ENCODE measurements around the gene SLC46A2. TPM values are rescaled to one million over a fixed set of nuclear protein-coding genes. Genes with fewer than 3 reads are reported as not detected.

The SLC46A2 gene
- total and polyA plus RNA-seq, 2 experiments from 2014 or later: 0.11 TPM; not detected in 1

DNA sequence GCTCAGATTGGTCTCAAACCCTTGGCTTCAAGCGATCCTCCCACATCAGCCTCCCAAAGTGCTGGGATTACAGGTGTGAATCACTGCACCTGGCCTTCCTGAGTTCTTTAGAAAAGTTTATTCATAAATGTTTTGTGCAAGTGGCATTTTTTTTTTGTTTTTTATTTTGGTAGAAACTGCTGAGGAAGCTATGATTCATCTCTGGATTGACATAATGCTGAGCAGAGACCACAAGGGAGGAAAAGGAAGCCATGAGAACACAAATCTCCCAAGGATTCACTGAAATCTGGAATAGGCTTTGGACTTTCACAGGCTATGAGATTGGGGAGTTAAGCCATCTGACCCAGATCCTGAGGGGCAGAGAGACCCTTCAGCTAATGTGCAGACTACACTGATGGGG, 3.4 kb upstream of the SLC46A2 start (continued):
- TF ChIP-seq, protein P1, sequence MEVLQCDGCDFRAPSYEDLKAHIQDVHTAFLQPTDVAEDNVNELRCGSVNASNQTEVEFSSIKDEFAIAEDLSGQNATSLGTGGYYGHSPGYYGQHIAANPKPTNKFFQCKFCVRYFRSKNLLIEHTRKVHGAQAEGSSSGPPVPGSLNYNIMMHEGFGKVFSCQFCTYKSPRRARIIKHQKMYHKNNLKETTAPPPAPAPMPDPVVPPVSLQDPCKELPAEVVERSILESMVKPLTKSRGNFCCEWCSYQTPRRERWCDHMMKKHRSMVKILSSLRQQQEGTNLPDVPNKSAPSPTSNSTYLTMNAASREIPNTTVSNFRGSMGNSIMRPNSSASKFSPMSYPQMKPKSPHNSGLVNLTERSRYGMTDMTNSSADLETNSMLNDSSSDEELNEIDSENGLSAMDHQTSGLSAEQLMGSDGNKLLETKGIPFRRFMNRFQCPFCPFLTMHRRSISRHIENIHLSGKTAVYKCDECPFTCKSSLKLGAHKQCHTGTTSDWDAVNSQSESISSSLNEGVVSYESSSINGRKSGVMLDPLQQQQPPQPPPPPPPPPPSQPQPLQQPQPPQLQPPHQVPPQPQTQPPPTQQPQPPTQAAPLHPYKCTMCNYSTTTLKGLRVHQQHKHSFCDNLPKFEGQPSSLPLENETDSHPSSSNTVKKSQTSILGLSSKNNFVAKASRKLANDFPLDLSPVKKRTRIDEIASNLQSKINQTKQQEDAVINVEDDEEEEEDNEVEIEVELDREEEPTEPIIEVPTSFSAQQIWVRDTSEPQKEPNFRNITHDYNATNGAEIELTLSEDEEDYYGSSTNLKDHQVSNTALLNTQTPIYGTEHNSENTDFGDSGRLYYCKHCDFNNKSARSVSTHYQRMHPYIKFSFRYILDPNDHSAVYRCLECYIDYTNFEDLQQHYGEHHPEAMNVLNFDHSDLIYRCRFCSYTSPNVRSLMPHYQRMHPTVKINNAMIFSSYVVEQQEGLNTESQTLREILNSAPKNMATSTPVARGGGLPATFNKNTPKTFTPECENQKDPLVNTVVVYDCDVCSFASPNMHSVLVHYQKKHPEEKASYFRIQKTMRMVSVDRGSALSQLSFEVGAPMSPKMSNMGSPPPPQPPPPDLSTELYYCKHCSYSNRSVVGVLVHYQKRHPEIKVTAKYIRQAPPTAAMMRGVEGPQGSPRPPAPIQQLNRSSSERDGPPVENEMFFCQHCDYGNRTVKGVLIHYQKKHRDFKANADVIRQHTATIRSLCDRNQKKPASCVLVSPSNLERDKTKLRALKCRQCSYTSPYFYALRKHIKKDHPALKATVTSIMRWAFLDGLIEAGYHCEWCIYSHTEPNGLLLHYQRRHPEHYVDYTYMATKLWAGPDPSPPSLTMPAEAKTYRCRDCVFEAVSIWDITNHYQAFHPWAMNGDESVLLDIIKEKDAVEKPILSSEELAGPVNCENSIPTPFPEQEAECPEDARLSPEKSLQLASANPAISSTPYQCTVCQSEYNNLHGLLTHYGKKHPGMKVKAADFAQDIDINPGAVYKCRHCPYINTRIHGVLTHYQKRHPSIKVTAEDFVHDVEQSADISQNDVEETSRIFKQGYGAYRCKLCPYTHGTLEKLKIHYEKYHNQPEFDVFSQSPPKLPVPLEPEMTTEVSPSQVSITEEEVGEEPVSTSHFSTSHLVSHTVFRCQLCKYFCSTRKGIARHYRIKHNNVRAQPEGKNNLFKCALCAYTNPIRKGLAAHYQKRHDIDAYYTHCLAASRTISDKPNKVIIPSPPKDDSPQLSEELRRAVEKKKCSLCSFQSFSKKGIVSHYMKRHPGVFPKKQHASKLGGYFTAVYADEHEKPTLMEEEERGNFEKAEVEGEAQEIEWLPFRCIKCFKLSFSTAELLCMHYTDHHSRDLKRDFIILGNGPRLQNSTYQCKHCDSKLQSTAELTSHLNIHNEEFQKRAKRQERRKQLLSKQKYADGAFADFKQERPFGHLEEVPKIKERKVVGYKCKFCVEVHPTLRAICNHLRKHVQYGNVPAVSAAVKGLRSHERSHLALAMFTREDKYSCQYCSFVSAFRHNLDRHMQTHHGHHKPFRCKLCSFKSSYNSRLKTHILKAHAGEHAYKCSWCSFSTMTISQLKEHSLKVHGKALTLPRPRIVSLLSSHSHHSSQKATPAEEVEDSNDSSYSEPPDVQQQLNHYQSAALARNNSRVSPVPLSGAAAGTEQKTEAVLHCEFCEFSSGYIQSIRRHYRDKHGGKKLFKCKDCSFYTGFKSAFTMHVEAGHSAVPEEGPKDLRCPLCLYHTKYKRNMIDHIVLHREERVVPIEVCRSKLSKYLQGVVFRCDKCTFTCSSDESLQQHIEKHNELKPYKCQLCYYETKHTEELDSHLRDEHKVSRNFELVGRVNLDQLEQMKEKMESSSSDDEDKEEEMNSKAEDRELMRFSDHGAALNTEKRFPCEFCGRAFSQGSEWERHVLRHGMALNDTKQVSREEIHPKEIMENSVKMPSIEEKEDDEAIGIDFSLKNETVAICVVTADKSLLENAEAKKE (CRISPR knock-in tag; IDR thresholded peaks at IDR 0.05): no peak
- no peak for TF ChIP-seq EZH2phosphoT487 (IDR thresholded peaks at IDR 0.05; ENCODE audit: unreplicated experiment)
- no peak for TF ChIP-seq NANOG (IDR thresholded peaks at IDR 0.05; ENCODE audit: borderline replicate concordance)
- TF ChIP-seq REST (IDR thresholded peaks at IDR 0.05; ENCODE audit: unreplicated experiment): no peak
- TF ChIP-seq STAT1 (IDR thresholded peaks at IDR 0.05; ENCODE audit: unreplicated experiment): no peak
- no peak for TF ChIP-seq EZH2 (IDR thresholded peaks at IDR 0.05; ENCODE audit: low read depth, unreplicated experiment)
- TF ChIP-seq POLR2AphosphoS5 (IDR thresholded peaks at IDR 0.05; ENCODE audit: low read depth): no peak
